ES-I3 (cell line): ENCODE data around the gene SDK1.

Experiments used
- H3K36me3 ChIP-seq: 2 replicates; pipeline ENCODE4 v1.6.1; 2013; ENCODE audit warnings: mild to moderate bottlenecking, low read length, control low read depth, moderate library complexity; ENCODE audit not compliant: insufficient read depth
- H3K4me1 ChIP-seq: 2 replicates; pipeline ENCODE4 v1.6.1; 2013; ENCODE audit warnings: mild to moderate bottlenecking, control low read depth, low read length; ENCODE audit not compliant: insufficient read depth
- H3K9ac ChIP-seq: 2 replicates; pipeline ENCODE4 v1.6.1; 2013; ENCODE audit warnings: low read depth, mild to moderate bottlenecking, low read length, moderate library complexity
- H3K9me3 ChIP-seq: 2 replicates; pipeline ENCODE4 v1.6.1; 2013; ENCODE audit warnings: mild to moderate bottlenecking, low read length, moderate library complexity; ENCODE audit not compliant: control insufficient read depth, insufficient read depth

SDK1 gene

GRCh38 chr7:4158441-4159153 is 857.5 kb downstream of the SDK1 start:
- Histone ChIP-seq H3K4me1 (no peaks in the 10 kb centered on the region), H3K9ac (no peak overlapping the region), H3K9me3 (no peaks in the 10 kb centered on the region), H3K36me3 (no peaks in the 10 kb centered on the region)

GRCh38 chr7:4159154-4159501 is 858.1 kb downstream of the SDK1 start:
- Histone ChIP-seq H3K9me3 (no peaks in the 10 kb centered on the region), H3K9ac (no peak overlapping the region)

GRCh38 chr7:4159761-4160554 is 858.9 kb downstream of the SDK1 start:
- no peak overlapping the region for H3K9ac ChIP-seq
- H3K36me3 ChIP-seq: no peaks in the 10 kb centered on the region
- H3K9me3 ChIP-seq: no peaks in the 10 kb centered on the region
- H3K4me1 ChIP-seq: no peaks in the 10 kb centered on the region

More at GRCh38 chr7:4159154-4159501, 858.1 kb downstream of the SDK1 start:
- no peaks in the 10 kb centered on the region for H3K4me1 ChIP-seq
- H3K36me3 ChIP-seq: no peaks in the 10 kb centered on the region

- H3K9ac ChIP-seq: no peak overlapping the region
- no peaks in the 10 kb centered on the region for H3K36me3 ChIP-seq
- H3K4me1 ChIP-seq: no peaks in the 10 kb centered on the region
- no peaks in the 10 kb centered on the region for H3K9me3 ChIP-seq
Observed at GRCh38 chr7:4162884-4163564, 862.0 kb downstream of the SDK1 start.

- Histone ChIP-seq H3K4me1 (no peaks in the 10 kb centered on the region), H3K36me3 (no peaks in the 10 kb centered on the region), H3K9me3 (no peaks in the 10 kb centered on the region), H3K9ac (no peak overlapping the region)
Observed at GRCh38 chr7:4163565-4164203, 862.6 kb downstream of the SDK1 start.

GRCh38 chr7:4164556-4164955 is 863.5 kb downstream of the SDK1 start:
- H3K36me3 ChIP-seq: no peaks in the 10 kb centered on the region
- H3K4me1 ChIP-seq: no peaks in the 10 kb centered on the region
- H3K9ac ChIP-seq: no peak overlapping the region
- no peaks in the 10 kb centered on the region for H3K9me3 ChIP-seq

- no peaks in the 10 kb centered on the region for H3K36me3 ChIP-seq
- no peaks in the 10 kb centered on the region for H3K4me1 ChIP-seq
- no peaks in the 10 kb centered on the region for H3K9me3 ChIP-seq
- H3K9ac ChIP-seq: no peak overlapping the region
Observed at GRCh38 chr7:4166340-4166739, 865.3 kb downstream of the SDK1 start.

- H3K4me1 ChIP-seq: no peaks in the 10 kb centered on the region
- no peaks in the 10 kb centered on the region for H3K36me3 ChIP-seq
- H3K9me3 ChIP-seq: no peaks in the 10 kb centered on the region
- H3K9ac ChIP-seq: no peak overlapping the region
Observed at GRCh38 chr7:4166807-4167206, 865.8 kb downstream of the SDK1 start.

GRCh38 chr7:4167385-4167910 is 866.4 kb downstream of the SDK1 start:
- no peaks in the 10 kb centered on the region for H3K4me1 ChIP-seq
- H3K9me3 ChIP-seq: no peaks in the 10 kb centered on the region
- H3K36me3 ChIP-seq: no peaks in the 10 kb centered on the region
- no peak overlapping the region for H3K9ac ChIP-seq

GRCh38 chr7:4168041-4168440 is 867.0 kb downstream of the SDK1 start:
- Histone ChIP-seq H3K9ac (no peak overlapping the region), H3K36me3 (no peaks in the 10 kb centered on the region), H3K4me1 (no peaks in the 10 kb centered on the region), H3K9me3 (no peaks in the 10 kb centered on the region)

GRCh38 chr7:4168541-4168940 is 867.5 kb downstream of the SDK1 start:
- Histone ChIP-seq H3K9me3 (no peaks in the 10 kb centered on the region), H3K4me1 (no peaks in the 10 kb centered on the region), H3K9ac (no peak overlapping the region), H3K36me3 (no peaks in the 10 kb centered on the region)

GRCh38 chr7:4169455-4169854 is 868.4 kb downstream of the SDK1 start:
- H3K36me3 ChIP-seq: no peaks in the 10 kb centered on the region
- H3K9me3 ChIP-seq: no peaks in the 10 kb centered on the region
- no peaks in the 10 kb centered on the region for H3K4me1 ChIP-seq
- no peak overlapping the region for H3K9ac ChIP-seq

GRCh38 chr7:4170997-4171786 is 870.1 kb downstream of the SDK1 start:
- Histone ChIP-seq H3K9ac (no peak overlapping the region), H3K4me1 (no peaks in the 10 kb centered on the region), H3K9me3 (no peaks in the 10 kb centered on the region), H3K36me3 (no peaks in the 10 kb centered on the region)

GRCh38 chr7:4172883-4173282 is 871.8 kb downstream of the SDK1 start:
- Histone ChIP-seq H3K4me1 (no peaks in the 10 kb centered on the region), H3K9me3 (no peaks in the 10 kb centered on the region), H3K36me3 (no peaks in the 10 kb centered on the region), H3K9ac (no peak overlapping the region)
